Measurements from ENCODE around the gene RELB.

Gene RELB

GRCh38 chr19:44973982-44974735 is 27.1 kb upstream of the RELB start:
- H3K27ac Mint-ChIP-seq: no peak overlapping the region
- no peak overlapping the region for H3K4me3 Mint-ChIP-seq
- H3K9me3 Mint-ChIP-seq: no peaks in the 10 kb centered on the region
- ATAC-seq: no peak
- DNase-seq: no peak
- peaks cover 6% of the 10 kb centered on the region for H3K4me1 Mint-ChIP-seq
- no peaks in the 10 kb centered on the region for H3K27me3 Mint-ChIP-seq

GRCh38 chr19:44974857-44975256 is 26.4 kb upstream of the RELB start:
- DNase-seq (no peak), ATAC-seq (no peak)
- Mint-ChIP-seq H3K27me3 (no peaks in the 10 kb centered on the region), H3K9me3 (no peaks in the 10 kb centered on the region), H3K4me3 (no peak overlapping the region), H3K4me1 (peaks cover 6% of the 10 kb centered on the region), H3K27ac (peak overlapping the region in 1 of 2 donors; percentile 27)

DNA sequence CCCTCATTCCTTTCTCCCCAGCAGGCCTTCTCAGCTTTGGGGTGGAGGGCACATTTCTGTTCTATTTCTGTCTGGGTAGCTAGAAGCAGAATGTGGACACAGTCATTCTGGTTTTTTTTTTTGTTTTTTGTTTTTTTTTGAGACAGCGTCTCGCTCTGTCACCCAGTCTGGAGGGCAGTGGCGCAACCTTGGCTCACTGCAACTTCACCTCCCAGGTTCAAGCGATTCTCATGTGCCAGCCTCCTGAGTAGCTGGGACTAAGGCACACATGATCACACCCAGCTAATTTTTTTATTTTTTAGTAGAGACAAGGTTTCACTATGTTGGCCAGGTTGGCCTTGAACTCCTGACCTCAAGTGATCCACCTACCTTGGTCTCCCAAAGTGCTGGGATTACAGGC is 25.8 kb upstream of the RELB start:
- no peak for DNase-seq
- peaks cover 6% of the 10 kb centered on the region for H3K4me1 Mint-ChIP-seq
- ATAC-seq: no peak
- no peaks in the 10 kb centered on the region for H3K9me3 Mint-ChIP-seq
- no peak overlapping the region for H3K4me3 Mint-ChIP-seq
- peak overlapping the region in 1 of 2 donors; percentile 19 for H3K27ac Mint-ChIP-seq
- H3K27me3 Mint-ChIP-seq: no peaks in the 10 kb centered on the region

- DNase-seq: no peak
- ATAC-seq: no peak
- Mint-ChIP-seq H3K9me3 (no peaks in the 10 kb centered on the region), H3K27me3 (no peaks in the 10 kb centered on the region), H3K4me3 (no peak overlapping the region), H3K4me1 (peaks cover 4% of the 10 kb centered on the region), H3K27ac (no peak overlapping the region)
Observed at GRCh38 chr19:44984005-44984404, 17.3 kb upstream of the RELB start.

GRCh38 chr19:44985445-44985844 is 15.8 kb upstream of the RELB start:
- H3K4me1 Mint-ChIP-seq: peaks cover 4% of the 10 kb centered on the region
- no peak overlapping the region for H3K4me3 Mint-ChIP-seq
- H3K27ac Mint-ChIP-seq: no peak overlapping the region
- H3K27me3 Mint-ChIP-seq: no peaks in the 10 kb centered on the region
- H3K9me3 Mint-ChIP-seq: no peaks in the 10 kb centered on the region
- ATAC-seq: no peak
- no peak for DNase-seq

DNA sequence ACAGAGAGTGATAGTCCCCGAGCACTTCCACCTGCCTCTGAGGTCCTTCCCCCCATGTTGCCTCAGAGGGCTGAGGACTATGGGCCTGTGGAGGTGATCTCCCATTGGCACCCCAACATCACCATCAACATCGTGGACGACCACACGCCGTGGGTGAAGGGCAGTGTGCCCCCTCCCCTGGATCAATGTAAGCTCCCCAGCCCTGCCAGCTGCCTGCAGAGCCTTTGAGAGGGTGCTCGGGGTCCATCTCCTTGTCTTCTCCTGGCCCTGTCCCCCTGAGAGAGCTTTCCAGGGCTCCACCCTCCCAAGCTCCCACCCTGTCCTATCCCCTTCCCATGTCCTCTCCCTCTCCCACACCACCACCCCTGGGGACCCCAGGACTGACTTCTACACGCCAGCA is 14.9 kb upstream of the RELB start:
- Mint-ChIP-seq H3K27me3 (no peaks in the 10 kb centered on the region), H3K9me3 (no peaks in the 10 kb centered on the region), H3K4me1 (peaks cover 4% of the 10 kb centered on the region), H3K27ac (peak overlapping the region; percentile 69 to 92), H3K4me3 (no peak overlapping the region)
- ATAC-seq (no peak), DNase-seq (no peak)

DNA sequence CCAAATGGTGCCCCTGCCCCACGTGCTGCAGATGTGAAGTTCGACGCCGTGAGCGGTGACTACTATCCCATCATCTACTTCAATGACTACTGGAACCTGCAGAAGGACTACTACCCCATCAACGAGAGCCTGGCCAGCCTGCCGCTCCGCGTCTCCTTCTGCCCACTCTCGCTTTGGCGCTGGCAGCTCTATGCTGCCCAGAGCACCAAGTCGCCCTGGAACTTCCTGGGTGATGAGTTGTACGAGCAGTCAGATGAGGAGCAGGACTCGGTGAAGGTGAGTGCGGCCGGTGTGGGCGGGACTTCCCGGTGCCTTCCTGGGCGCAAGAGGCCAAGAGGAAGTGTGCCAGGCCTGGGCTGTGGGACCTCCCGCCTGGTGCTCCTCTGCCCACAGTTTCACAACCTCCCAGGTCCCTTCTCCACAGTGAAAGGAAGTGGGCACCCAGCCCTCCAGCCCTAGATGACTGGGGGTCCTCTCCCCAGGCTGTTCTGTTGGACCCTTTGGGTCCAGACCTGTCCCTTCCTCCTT is 14.1 kb upstream of the RELB start:
- Mint-ChIP-seq H3K27ac (peak overlapping the region; percentile 59 to 92), H3K4me1 (peaks cover 4% of the 10 kb centered on the region), H3K4me3 (no peak overlapping the region), H3K27me3 (no peaks in the 10 kb centered on the region), H3K9me3 (no peaks in the 10 kb centered on the region)
- ATAC-seq (no peak), DNase-seq (no peak)

GRCh38 chr19:44988273-44988672 is 13.0 kb upstream of the RELB start:
- Mint-ChIP-seq H3K4me3 (no peak overlapping the region), H3K4me1 (peaks cover 4% of the 10 kb centered on the region), H3K9me3 (no peaks in the 10 kb centered on the region), H3K27me3 (no peaks in the 10 kb centered on the region), H3K27ac (no peak overlapping the region)
- ATAC-seq (no peak), DNase-seq (no peak)

- ATAC-seq (peak; percentile 76), DNase-seq (peak; percentile 57 to 65)
- no peak overlapping the region for H3K4me3 Mint-ChIP-seq
- no peaks in the 10 kb centered on the region for H3K9me3 Mint-ChIP-seq
- no peaks in the 10 kb centered on the region for H3K27me3 Mint-ChIP-seq
- H3K27ac Mint-ChIP-seq: peak overlapping the region; percentile 48 to 76
- H3K4me1 Mint-ChIP-seq: peaks cover 4% of the 10 kb centered on the region
Observed at GRCh38 chr19:44988896-44989556, 12.2 kb upstream of the RELB start.

- no peaks in the 10 kb centered on the region for H3K27me3 Mint-ChIP-seq
- DNase-seq (no peak), ATAC-seq (no peak)
- H3K9me3 Mint-ChIP-seq: no peaks in the 10 kb centered on the region
- no peak overlapping the region for H3K4me3 Mint-ChIP-seq
- H3K4me1 Mint-ChIP-seq: no peaks in the 10 kb centered on the region
- peak overlapping the region in 1 of 2 donors; percentile 49 for H3K27ac Mint-ChIP-seq
Observed at GRCh38 chr19:44990459-44990858, 10.8 kb upstream of the RELB start.

DNA sequence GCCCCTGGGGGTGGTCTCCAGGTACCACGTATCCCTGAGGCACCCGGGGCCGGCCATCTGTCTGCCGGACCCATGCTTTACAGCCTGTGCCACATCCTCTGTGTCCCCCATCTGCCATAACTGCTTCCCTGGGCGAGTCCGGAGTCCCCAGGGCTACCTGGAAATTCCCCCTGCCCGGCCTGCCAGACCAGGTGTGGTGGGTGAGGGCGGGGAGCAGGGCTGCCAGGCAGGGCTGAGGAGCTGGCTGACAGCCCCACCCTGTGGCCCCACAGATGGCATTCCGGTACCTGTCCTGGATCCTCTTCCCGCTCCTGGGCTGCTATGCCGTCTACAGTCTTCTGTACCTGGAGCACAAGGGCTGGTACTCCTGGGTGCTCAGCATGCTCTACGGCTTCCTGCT is 10.3 kb upstream of the RELB start:
- no peak overlapping the region for H3K27ac Mint-ChIP-seq
- no peaks in the 10 kb centered on the region for H3K27me3 Mint-ChIP-seq

GRCh38 chr19:44992336-44993163 is 8.7 kb upstream of the RELB start:
- Mint-ChIP-seq H3K9me3 (no peaks in the 10 kb centered on the region), H3K27ac (no peak overlapping the region), H3K4me1 (no peaks in the 10 kb centered on the region), H3K27me3 (no peaks in the 10 kb centered on the region), H3K4me3 (no peak overlapping the region)
- ATAC-seq: peak; percentile 50
- no peak for DNase-seq

More for the DNA sequence above, 10.3 kb upstream of the RELB start:
- ATAC-seq (no peak), DNase-seq (no peak)
- Mint-ChIP-seq H3K4me1 (no peaks in the 10 kb centered on the region), H3K4me3 (no peak overlapping the region), H3K9me3 (no peaks in the 10 kb centered on the region)

GRCh38 chr19:44993526-44993925 is 7.7 kb upstream of the RELB start:
- Mint-ChIP-seq H3K9me3 (no peaks in the 10 kb centered on the region), H3K4me1 (no peaks in the 10 kb centered on the region), H3K4me3 (no peak overlapping the region), H3K27ac (no peak overlapping the region), H3K27me3 (no peaks in the 10 kb centered on the region)
- ATAC-seq (no peak), DNase-seq (no peak)

- Mint-ChIP-seq H3K4me1 (no peaks in the 10 kb centered on the region), H3K27ac (no peak overlapping the region), H3K9me3 (no peaks in the 10 kb centered on the region), H3K27me3 (no peaks in the 10 kb centered on the region), H3K4me3 (no peak overlapping the region)
- no peak for DNase-seq
- no peak for ATAC-seq
Observed at GRCh38 chr19:44993926-44994537, 7.2 kb upstream of the RELB start.

DNA sequence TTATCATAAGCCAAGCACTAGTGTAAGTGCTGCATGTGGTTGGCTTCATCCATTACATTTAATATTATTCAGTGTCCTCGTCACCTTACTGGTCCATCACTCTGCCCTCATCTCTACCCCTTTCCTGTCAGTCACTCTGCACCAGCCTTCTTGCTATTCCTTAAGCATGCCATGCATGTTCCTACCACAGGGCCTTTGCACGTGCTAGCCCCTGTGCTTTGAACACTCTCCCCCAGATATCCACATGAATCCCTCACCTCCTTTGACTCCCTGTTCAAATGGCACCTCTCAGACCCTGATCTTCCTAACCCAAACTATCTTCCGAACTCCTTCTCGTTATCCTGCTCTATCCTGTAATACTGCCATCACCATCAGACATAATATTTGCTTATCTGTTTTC is 3.2 kb upstream of the RELB start:
- ATAC-seq (no peak), DNase-seq (no peak)
- H3K4me3 Mint-ChIP-seq: no peak overlapping the region
- H3K4me1 Mint-ChIP-seq: peaks cover 26% of the 10 kb centered on the region
- H3K27me3 Mint-ChIP-seq: no peaks in the 10 kb centered on the region
- H3K9me3 Mint-ChIP-seq: no peaks in the 10 kb centered on the region
- no peak overlapping the region for H3K27ac Mint-ChIP-seq
